SK-N-SH treated with all-trans-retinoic acid at 6 μM for 48 hours (cell line): ENCODE results near the gene SMS.

Source experiments
- ATAC-seq: fragments of 200-7000 bp; cut with Tn5 transposase; 3 replicates; pipeline ENCODE4 v1.9.1; 2020; ENCODE audit warnings: mild to moderate bottlenecking, moderate library complexity
- ARNTL ChIP-seq: fragments of 450-650 bp; formaldehyde crosslinking; IDR thresholded peaks from 2 replicates; pipeline ENCODE4 v1.5.0; 2020; ENCODE audit warnings: low read depth, mild to moderate bottlenecking, moderate library complexity, borderline replicate concordance
- BACH2 ChIP-seq: fragments of 250-450 bp; sonication (Bioruptor Pico); IDR thresholded peaks from 2 replicates; pipeline ENCODE4 v1.9.0; 2021; ENCODE audit warnings: mild to moderate bottlenecking, borderline replicate concordance
- CSDC2 ChIP-seq: fragments of 250-450 bp; sonication (Bioruptor Pico); IDR thresholded peaks from 2 replicates; pipeline ENCODE4 v1.5.0; 2020; ENCODE audit warnings: mild to moderate bottlenecking, moderate library complexity
- GLIS3 ChIP-seq: fragments of 250-450 bp; sonication (Bioruptor Pico); IDR thresholded peaks from 2 replicates; pipeline ENCODE4 v1.5.0; 2020; ENCODE audit warnings: mild to moderate bottlenecking, moderate library complexity
- OSR1 ChIP-seq: fragments of 250-450 bp; sonication (Bioruptor Pico); IDR thresholded peaks from 2 replicates; pipeline ENCODE4 v1.8.0; 2022; ENCODE audit warnings: moderate library complexity, mild to moderate bottlenecking, inconsistent platforms
- PPARA ChIP-seq: fragments of 250-450 bp; sonication (Bioruptor Pico); IDR thresholded peaks from 2 replicates; pipeline ENCODE4 v1.5.0; 2020; ENCODE audit warnings: mild to moderate bottlenecking, borderline replicate concordance
- RARB ChIP-seq: fragments of 250-450 bp; sonication (Bioruptor Pico); IDR thresholded peaks from 2 replicates; pipeline ENCODE4 v1.8.0; 2021; ENCODE audit warnings: mild to moderate bottlenecking, moderate library complexity
- TCF4 ChIP-seq: fragments of 250-450 bp; sonication (Bioruptor Pico); IDR thresholded peaks from 2 replicates; pipeline ENCODE4 v1.8.0; 2021; ENCODE audit warnings: mild to moderate bottlenecking, moderate library complexity, borderline replicate concordance
- TOX ChIP-seq: fragments of 250-450 bp; sonication (Bioruptor Pico); IDR thresholded peaks from 2 replicates; pipeline ENCODE4 v1.8.0; 2021; ENCODE audit warnings: mild to moderate bottlenecking, moderate library complexity, borderline replicate concordance
- ZC3H10 ChIP-seq: fragments of 250-450 bp; sonication (Bioruptor Pico); IDR thresholded peaks from 2 replicates; pipeline ENCODE4 v1.5.1; 2021; ENCODE audit warnings: mild to moderate bottlenecking, moderate library complexity
- ZFP3 ChIP-seq: fragments of 250-450 bp; sonication (Bioruptor Pico); IDR thresholded peaks from 2 replicates; pipeline ENCODE4 v1.5.0; 2020; ENCODE audit warnings: mild to moderate bottlenecking, moderate library complexity
- ZFP30 ChIP-seq: fragments of 450-650 bp; formaldehyde crosslinking; IDR thresholded peaks from 2 replicates; pipeline ENCODE4 v1.5.0; 2022; ENCODE audit warnings: mild to moderate bottlenecking, moderate library complexity
- ZNF565 ChIP-seq: fragments of 450-650 bp; formaldehyde crosslinking; conservative IDR thresholded peaks from 2 replicates; pipeline ENCODE4 v1.5.0; 2020; ENCODE audit warnings: low read depth, mild to moderate bottlenecking, moderate library complexity
- ZNF70 ChIP-seq: fragments of 450-650 bp; formaldehyde crosslinking; IDR thresholded peaks from 2 replicates; pipeline ENCODE4 v1.5.0; 2020; ENCODE audit warnings: mild to moderate bottlenecking, moderate library complexity
- ZNF8 ChIP-seq: fragments of 450-650 bp; formaldehyde crosslinking; IDR thresholded peaks from 2 replicates; pipeline ENCODE4 v1.5.0; 2020; ENCODE audit warnings: mild to moderate bottlenecking, moderate library complexity
- TF ChIP-seq, protein P1 (sequence below): fragments of 250-450 bp; sonication (Bioruptor Pico); IDR thresholded peaks from 2 replicates; pipeline ENCODE4 v1.5.0; 2020; ENCODE audit warnings: mild to moderate bottlenecking, moderate library complexity
- TF ChIP-seq, protein P2 (sequence below): fragments of 250-450 bp; sonication (Bioruptor Pico); IDR thresholded peaks from 2 replicates; pipeline ENCODE4 v1.8.0; 2020; ENCODE audit warnings: mild to moderate bottlenecking, moderate library complexity, borderline replicate concordance
- TF ChIP-seq, protein P3 (sequence below): fragments of 250-450 bp; sonication (Bioruptor Pico); IDR thresholded peaks from 2 replicates; pipeline ENCODE4 v1.5.1; 2020; ENCODE audit warnings: low read depth, mild to moderate bottlenecking, moderate library complexity
- TF ChIP-seq, protein P4 (sequence below): fragments of 250-450 bp; sonication (Bioruptor Pico); IDR thresholded peaks from 2 replicates; pipeline ENCODE4 v1.5.1; 2021; ENCODE audit warnings: mild to moderate bottlenecking, moderate library complexity

SMS gene

DNA sequence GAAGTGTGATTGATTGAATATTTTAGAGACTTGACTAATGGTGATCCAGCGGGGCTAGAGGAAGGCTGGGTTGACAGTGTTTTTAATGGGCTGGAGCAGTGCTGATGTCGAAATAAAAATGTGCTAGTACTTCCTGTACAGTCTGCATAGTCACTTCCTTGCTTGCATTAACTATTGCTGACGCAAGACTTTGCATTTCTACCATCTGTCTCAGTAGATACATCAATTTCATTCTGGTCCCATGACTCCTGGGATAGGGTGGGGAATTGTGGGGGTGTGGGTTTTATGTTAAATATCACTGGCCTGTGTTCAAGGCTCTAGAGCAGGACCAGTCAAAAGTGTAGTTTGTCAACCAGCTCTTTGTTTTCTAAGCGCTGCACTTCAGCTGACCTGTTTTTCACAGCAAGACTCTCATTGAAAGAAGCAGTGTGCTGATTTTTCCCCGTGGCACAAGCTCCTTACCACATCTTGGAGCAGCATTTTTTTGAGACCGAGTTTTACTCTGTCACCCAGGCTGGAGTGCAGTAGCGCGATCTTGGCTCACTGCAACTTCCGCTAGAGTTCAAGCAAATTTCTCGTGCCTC lies 56.5 kb downstream of the SMS start (continued):
- TF ChIP-seq, protein P1, sequence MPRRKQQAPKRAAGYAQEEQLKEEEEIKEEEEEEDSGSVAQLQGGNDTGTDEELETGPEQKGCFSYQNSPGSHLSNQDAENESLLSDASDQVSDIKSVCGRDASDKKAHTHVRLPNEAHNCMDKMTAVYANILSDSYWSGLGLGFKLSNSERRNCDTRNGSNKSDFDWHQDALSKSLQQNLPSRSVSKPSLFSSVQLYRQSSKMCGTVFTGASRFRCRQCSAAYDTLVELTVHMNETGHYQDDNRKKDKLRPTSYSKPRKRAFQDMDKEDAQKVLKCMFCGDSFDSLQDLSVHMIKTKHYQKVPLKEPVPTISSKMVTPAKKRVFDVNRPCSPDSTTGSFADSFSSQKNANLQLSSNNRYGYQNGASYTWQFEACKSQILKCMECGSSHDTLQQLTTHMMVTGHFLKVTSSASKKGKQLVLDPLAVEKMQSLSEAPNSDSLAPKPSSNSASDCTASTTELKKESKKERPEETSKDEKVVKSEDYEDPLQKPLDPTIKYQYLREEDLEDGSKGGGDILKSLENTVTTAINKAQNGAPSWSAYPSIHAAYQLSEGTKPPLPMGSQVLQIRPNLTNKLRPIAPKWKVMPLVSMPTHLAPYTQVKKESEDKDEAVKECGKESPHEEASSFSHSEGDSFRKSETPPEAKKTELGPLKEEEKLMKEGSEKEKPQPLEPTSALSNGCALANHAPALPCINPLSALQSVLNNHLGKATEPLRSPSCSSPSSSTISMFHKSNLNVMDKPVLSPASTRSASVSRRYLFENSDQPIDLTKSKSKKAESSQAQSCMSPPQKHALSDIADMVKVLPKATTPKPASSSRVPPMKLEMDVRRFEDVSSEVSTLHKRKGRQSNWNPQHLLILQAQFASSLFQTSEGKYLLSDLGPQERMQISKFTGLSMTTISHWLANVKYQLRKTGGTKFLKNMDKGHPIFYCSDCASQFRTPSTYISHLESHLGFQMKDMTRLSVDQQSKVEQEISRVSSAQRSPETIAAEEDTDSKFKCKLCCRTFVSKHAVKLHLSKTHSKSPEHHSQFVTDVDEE (CRISPR knock-in tag): no peak
- TF ChIP-seq, protein P2, sequence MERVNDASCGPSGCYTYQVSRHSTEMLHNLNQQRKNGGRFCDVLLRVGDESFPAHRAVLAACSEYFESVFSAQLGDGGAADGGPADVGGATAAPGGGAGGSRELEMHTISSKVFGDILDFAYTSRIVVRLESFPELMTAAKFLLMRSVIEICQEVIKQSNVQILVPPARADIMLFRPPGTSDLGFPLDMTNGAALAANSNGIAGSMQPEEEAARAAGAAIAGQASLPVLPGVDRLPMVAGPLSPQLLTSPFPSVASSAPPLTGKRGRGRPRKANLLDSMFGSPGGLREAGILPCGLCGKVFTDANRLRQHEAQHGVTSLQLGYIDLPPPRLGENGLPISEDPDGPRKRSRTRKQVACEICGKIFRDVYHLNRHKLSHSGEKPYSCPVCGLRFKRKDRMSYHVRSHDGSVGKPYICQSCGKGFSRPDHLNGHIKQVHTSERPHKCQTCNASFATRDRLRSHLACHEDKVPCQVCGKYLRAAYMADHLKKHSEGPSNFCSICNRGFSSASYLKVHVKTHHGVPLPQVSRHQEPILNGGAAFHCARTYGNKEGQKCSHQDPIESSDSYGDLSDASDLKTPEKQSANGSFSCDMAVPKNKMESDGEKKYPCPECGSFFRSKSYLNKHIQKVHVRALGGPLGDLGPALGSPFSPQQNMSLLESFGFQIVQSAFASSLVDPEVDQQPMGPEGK (CRISPR knock-in tag): no peak
- TF ChIP-seq OSR1 (no peak), ARNTL (CRISPR knock-in tag) (no peak), ZNF8 (CRISPR knock-in tag) (no peak), ZFP3 (CRISPR knock-in tag) (no peak), BACH2 (no peak), RARB (CRISPR knock-in tag) (no peak)

DNA sequence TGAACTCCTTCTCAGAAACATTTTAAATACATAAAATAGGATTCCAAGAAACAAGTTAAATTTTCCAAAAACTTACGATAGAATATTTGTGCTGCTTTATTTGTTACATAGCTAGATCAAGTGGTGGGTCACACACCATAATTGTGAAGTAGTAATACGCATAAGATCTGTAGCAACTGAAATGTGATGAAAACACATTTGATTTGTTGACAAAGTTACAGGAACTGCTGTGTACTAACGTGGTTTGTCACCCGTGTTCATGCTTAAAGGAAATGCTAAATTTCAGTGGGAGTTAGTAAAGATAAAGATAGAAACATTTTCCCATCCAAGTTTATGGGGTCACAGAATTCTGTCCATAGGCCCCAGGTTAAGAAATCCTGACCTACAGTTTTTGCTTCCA lies 57.5 kb downstream of the SMS start:
- no peak for ATAC-seq
- no peak for TF ChIP-seq RARB (CRISPR knock-in tag)
- TF ChIP-seq, protein P3, sequence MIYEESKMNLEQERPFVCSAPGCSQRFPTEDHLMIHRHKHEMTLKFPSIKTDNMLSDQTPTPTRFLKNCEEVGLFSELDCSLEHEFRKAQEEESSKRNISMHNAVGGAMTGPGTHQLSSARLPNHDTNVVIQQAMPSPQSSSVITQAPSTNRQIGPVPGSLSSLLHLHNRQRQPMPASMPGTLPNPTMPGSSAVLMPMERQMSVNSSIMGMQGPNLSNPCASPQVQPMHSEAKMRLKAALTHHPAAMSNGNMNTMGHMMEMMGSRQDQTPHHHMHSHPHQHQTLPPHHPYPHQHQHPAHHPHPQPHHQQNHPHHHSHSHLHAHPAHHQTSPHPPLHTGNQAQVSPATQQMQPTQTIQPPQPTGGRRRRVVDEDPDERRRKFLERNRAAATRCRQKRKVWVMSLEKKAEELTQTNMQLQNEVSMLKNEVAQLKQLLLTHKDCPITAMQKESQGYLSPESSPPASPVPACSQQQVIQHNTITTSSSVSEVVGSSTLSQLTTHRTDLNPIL: no peak
- TF ChIP-seq ZNF70: no peak
- no peak for TF ChIP-seq OSR1
- TF ChIP-seq ZNF565 (CRISPR knock-in tag): no peak
- TF ChIP-seq, protein P1 (CRISPR knock-in tag): no peak

DNA sequence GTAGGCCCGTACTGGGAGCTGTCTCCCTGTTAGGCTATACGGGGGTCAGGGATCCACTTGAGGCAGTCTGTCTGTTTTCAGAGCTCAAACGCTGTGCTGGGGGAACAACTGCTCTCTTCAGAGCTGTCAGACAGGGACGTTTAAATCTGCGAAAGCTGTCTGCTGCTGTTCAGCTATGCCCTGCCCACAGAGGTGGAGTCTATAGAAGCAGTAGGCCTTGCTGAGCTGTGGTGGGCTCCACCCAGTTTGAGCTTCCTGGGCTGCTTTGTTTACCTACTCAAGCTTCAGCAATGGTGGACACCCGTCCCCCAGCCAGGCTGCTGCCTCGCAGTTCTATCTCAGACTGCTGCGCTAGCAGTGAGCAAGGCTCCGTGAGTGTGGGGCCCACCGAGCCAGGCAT lies 64.4 kb downstream of the SMS start:
- TF ChIP-seq, protein P3: no peak
- TF ChIP-seq TCF4 (CRISPR knock-in tag) (no peak), RARB (CRISPR knock-in tag) (no peak), ZFP30 (CRISPR knock-in tag) (no peak), PPARA (CRISPR knock-in tag) (no peak), CSDC2 (CRISPR knock-in tag) (no peak), ZNF565 (CRISPR knock-in tag) (no peak), OSR1 (no peak), ZFP3 (CRISPR knock-in tag) (no peak), GLIS3 (no peak), ARNTL (CRISPR knock-in tag) (no peak), ZC3H10 (CRISPR knock-in tag) (no peak), TOX (no peak)
- TF ChIP-seq, protein P2 (CRISPR knock-in tag): no peak
- TF ChIP-seq, protein P1 (CRISPR knock-in tag): no peak
- TF ChIP-seq, protein P4, sequence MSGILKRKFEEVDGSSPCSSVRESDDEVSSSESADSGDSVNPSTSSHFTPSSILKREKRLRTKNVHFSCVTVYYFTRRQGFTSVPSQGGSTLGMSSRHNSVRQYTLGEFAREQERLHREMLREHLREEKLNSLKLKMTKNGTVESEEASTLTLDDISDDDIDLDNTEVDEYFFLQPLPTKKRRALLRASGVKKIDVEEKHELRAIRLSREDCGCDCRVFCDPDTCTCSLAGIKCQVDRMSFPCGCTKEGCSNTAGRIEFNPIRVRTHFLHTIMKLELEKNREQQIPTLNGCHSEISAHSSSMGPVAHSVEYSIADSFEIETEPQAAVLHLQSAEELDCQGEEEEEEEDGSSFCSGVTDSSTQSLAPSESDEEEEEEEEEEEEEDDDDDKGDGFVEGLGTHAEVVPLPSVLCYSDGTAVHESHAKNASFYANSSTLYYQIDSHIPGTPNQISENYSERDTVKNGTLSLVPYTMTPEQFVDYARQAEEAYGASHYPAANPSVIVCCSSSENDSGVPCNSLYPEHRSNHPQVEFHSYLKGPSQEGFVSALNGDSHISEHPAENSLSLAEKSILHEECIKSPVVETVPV (CRISPR knock-in tag): no peak
- no peak for ATAC-seq
